Measurements from ENCODE around the gene NRTN.
"Not testable (repeated sequence)": the region's sequence is repeated elsewhere in the genome, so short reads cannot be mapped to it uniquely, and the experiment has no call there.

NRTN gene

DNA sequence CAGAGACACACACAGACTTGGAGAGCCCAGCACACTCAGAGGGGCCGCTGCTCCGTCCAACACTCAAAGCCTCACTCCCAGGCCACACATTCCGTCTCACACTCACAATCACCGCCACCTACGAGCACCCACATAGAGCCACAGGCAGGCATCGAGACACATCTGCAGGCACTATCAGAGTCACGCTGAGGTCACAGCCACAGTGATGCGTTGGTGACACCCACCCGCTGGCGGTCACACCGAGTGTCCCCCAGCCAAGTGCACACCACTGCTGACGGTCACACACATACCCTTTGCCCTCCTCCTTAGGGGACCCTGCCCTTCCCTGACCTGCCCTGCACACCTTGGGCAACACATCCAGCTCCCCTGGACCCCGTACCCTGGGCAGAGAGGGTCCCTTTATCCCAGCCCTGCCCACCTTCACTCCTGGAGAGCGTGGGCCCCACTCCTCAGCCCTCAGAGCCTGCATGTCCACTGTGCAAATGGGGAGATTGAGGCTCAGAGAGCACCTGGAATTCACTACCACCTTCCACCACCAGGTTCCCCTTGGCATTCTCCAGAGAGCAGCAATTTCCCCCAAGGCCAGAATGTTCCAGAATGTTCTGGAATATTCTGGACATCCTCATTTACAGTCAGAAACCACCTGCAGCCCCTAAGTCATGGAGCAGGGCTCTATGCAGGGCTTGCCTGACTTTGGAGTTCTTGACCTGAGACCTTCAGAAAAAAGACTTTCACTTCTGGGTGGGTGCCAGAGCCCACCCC is 60.0 kb downstream of the NRTN start:
- Histone ChIP-seq H3K4me3 (ENCODE audit: low read length) (no peak overlapping the region), H3K4me1 (ENCODE audit: insufficient read depth, low read length) (no peaks in the 10 kb centered on the region), H2AFZ (ENCODE audit: low read depth, low read length) (no peak overlapping the region), H3K9me3 (ENCODE audit: low read length) (no peaks in the 10 kb centered on the region), H3K36me3 (ENCODE audit: insufficient read depth, low read length) (no peaks in the 10 kb centered on the region), H3K27me3 (ENCODE audit: insufficient read depth, low read length) (peaks cover 2% of the 10 kb centered on the region)

DNA sequence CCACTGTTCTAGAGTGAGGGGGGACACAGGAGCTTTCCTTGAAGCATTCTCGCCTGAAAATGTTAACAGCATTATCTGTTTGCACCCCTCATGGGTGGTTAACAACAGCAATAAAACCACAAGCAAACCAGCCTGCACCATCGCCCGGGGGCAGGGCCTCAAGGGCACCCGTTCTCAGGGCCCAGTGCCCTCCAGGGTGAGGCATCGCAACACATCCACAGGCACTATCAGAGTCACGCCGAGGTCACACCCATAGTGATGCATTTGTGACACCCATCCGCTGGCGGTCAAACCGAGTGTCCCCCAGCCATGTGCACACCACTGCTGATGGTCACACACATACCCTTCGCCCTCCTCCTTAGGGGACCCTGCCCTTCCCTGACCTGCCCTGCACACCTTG is 60.9 kb downstream of the NRTN start:
- Histone ChIP-seq H3K27me3 (ENCODE audit: insufficient read depth, low read length) (peaks cover 2% of the 10 kb centered on the region), H3K36me3 (ENCODE audit: insufficient read depth, low read length) (no peaks in the 10 kb centered on the region), H3K9me3 (ENCODE audit: low read length) (no peaks in the 10 kb centered on the region), H3K4me3 (ENCODE audit: low read length) (no peak overlapping the region), H3K4me1 (ENCODE audit: insufficient read depth, low read length) (no peaks in the 10 kb centered on the region), H2AFZ (ENCODE audit: low read depth, low read length) (no peak overlapping the region)

DNA sequence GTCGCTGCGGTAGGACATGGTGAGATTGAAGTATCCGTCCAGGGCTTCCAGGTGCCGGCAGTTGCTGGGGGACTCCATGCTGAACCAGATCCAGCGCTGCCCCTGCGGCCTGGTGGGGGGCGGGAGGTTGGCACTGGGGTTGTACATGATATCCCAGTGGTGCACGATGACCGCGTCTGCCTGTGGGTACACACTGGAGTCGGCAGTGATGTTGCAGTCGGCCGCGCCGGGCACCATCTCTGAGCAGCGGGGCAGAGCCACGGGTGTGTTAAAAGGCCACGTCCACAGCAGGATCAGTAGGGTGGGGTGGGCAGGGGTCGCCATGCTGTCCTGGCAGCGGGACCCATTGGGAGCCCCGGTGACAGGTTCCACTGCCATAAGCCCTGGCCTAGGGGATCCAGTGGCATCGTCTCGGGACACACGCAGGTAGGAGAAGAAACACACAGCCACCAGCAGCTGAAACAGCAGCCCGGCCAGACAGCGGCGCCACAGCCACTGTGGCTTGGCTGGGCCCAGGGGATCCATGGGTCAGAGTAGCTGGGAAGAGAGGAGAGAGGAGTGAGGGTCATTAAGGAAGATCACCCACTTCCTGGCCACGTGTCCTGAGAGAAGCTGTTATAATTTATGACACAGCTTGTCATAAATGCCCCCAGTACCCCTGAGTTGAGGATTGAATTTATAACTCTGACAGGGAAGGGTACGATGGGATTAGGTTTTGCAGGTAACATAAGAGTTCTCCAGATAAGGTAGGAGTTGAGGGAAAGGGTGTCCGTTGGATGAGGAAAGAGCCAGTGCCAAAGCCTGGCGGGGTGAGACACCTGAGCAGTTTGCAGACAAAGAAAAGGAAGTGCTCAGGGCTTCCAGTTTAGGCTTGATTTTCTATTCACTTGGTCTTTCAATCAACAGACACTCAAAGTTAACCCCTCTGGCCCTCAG is 62.6 kb downstream of the NRTN start:
- no peaks in the 10 kb centered on the region for H3K4me1 ChIP-seq (ENCODE audit: insufficient read depth, low read length)

DNA sequence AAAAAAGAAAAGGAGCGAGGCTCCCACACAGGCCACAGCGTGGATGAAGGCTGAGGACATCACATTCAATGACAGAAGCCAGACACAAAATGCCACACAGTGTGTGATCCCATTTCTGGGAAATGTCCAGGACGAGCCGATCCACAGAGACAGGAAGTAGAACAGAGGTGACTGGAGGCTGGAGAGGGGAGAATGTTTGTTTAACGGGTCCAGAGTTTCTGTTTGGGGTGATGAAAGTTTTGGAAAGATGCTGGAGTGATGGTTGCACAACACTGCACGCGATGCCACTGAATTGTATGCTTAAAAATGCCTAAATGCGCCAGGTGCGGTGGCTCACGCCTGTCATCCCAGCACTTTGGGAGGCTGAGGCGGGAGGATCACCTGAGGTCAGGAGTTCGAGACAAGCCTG is 66.1 kb downstream of the NRTN start:
- Histone ChIP-seq H3K9me3 (ENCODE audit: low read length) (no peaks in the 10 kb centered on the region), H3K27me3 (ENCODE audit: insufficient read depth, low read length) (peaks cover 2% of the 10 kb centered on the region), H3K4me1 (ENCODE audit: insufficient read depth, low read length) (no peaks in the 10 kb centered on the region), H3K36me3 (ENCODE audit: insufficient read depth, low read length) (no peaks in the 10 kb centered on the region), H2AFZ (ENCODE audit: low read depth, low read length) (no peak overlapping the region), H3K4me3 (ENCODE audit: low read length) (no peak overlapping the region)

More for the DNA sequence above, 62.6 kb downstream of the NRTN start:
- Histone ChIP-seq H2AFZ (ENCODE audit: low read depth, low read length) (no peak overlapping the region), H3K9me3 (ENCODE audit: low read length) (no peaks in the 10 kb centered on the region), H3K27me3 (ENCODE audit: insufficient read depth, low read length) (peaks cover 2% of the 10 kb centered on the region), H3K36me3 (ENCODE audit: insufficient read depth, low read length) (no peaks in the 10 kb centered on the region), H3K4me3 (ENCODE audit: low read length) (no peak overlapping the region)

DNA sequence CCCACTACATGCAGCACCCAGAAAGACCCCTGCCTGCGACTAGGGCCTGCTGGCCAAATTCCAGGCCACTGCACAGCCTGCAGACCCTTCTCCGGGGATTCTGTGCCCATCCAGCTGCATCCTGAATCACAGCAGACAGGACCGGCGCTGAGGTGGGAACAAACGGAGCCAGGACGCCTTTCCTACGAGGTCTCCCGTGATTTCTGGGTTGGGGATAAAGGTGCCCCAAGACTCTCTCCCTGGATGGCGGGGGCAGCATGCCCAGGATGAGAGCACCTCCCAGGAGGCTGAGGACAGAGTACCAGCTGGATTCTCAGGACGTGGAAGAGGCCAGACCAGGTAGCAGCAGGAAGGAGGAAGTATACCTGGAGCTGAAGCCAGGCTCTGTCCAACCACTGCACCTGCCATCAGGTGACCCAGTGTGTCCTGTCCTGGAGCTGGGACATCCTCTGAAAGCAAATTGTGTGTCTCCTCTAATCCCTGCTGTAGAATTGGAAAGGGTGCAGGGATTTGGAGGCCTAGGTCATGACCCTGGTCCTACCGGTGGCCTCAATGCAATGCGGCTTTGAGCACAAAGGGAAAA is 68.8 kb downstream of the NRTN start:
- Histone ChIP-seq H3K27me3 (ENCODE audit: insufficient read depth, low read length) (no peaks in the 10 kb centered on the region), H2AFZ (ENCODE audit: low read depth, low read length) (no peak overlapping the region), H3K4me3 (ENCODE audit: low read length) (no peak overlapping the region)

DNA sequence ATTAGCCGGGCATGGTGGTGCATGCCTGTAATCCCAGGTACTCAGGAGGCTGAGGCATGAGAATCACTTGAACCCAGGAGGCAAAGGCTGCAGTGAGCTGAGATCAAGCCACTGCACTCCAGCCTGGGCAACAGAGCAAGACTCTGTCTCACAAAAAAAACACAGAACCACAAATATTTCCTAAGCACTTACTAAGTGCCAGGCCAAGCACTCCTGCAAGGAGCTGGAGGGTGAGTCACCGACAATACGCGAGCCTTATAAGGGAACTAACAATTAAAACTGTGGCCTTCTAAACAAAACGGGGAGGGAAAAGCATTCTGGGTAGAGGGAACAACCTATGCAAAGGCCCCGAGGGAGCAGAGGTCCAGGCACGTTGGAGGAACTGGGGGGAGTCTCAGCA is 69.6 kb downstream of the NRTN start:
- H3K27me3 ChIP-seq (ENCODE audit: insufficient read depth, low read length); H3K9me3 ChIP-seq (ENCODE audit: low read length); H3K36me3 ChIP-seq (ENCODE audit: insufficient read depth, low read length); H3K4me3 ChIP-seq (ENCODE audit: low read length); H2AFZ ChIP-seq (ENCODE audit: low read depth, low read length): not testable (repeated sequence)
- peaks cover 12% of the 10 kb centered on the region for H3K4me1 ChIP-seq (ENCODE audit: insufficient read depth, low read length)

More for the DNA sequence above, 68.8 kb downstream of the NRTN start:
- Histone ChIP-seq H3K36me3 (ENCODE audit: insufficient read depth, low read length) (no peaks in the 10 kb centered on the region), H3K9me3 (ENCODE audit: low read length) (no peaks in the 10 kb centered on the region), H3K4me1 (ENCODE audit: insufficient read depth, low read length) (peaks cover 8% of the 10 kb centered on the region)

DNA sequence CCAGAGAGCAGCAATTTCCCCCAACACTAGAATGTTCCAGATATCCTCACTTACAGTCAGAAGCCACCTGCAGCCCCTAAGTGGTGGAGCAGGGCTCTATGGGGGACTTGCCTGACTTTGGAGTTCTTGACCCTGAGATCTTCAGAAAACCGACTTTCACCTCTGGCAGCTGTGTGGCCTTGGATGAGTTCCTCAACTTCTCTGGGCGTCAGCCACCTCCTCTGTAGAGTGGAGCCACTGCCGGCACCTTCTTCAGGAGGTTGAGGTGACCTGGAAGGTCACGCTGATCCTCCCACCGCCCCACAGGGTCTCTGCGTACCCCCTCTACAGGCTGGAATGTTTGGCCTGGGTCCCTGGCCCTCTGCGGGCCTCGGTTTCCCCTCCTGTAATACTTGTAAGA is 72.6 kb downstream of the NRTN start:
- Histone ChIP-seq H2AFZ (ENCODE audit: low read depth, low read length) (no peak overlapping the region), H3K27me3 (ENCODE audit: insufficient read depth, low read length) (no peaks in the 10 kb centered on the region)

DNA sequence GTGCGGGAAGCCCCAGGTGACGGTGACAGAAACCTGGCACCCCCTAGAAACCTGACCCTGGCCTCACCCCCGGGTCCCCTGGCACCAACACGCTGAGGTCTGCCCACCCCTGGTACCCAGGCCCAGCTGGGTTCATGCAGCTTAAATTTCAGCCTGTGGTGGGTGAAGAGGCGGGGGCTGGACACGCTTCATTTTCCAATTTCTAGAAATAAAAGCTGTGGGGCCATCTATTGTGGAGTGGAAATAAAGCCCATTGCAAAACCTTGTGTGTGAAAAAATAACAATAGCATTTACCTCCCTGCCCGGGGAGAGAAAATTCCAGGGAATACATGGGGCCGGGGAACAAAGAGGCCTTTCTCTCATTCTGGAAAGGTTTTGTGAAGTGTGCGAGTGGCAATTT is 73.0 kb downstream of the NRTN start:
- H3K36me3 ChIP-seq (ENCODE audit: insufficient read depth, low read length), result no peaks in the 10 kb centered on the region
- peaks cover 28% of the 10 kb centered on the region for H3K4me1 ChIP-seq (ENCODE audit: insufficient read depth, low read length)
- no peaks in the 10 kb centered on the region for H3K9me3 ChIP-seq (ENCODE audit: low read length)
- no peaks in the 10 kb centered on the region for H3K27me3 ChIP-seq (ENCODE audit: insufficient read depth, low read length)
- H3K4me3 ChIP-seq (ENCODE audit: low read length), result no peak overlapping the region
- H2AFZ ChIP-seq (ENCODE audit: low read depth, low read length), result no peak overlapping the region

More for the DNA sequence above, 72.6 kb downstream of the NRTN start:
- Histone ChIP-seq H3K36me3 (ENCODE audit: insufficient read depth, low read length) (no peaks in the 10 kb centered on the region), H3K9me3 (ENCODE audit: low read length) (no peaks in the 10 kb centered on the region), H3K4me1 (ENCODE audit: insufficient read depth, low read length) (peaks cover 28% of the 10 kb centered on the region), H3K4me3 (ENCODE audit: low read length) (no peak overlapping the region)

All from neuron (in vitro differentiated cells).